Measurements from ENCODE around the gene PIAS2.

GRCh38 chr18:46830633-46831032, 86.7 kb downstream of the PIAS2 start:
- TF ChIP-seq CTCF (IDR thresholded peaks at IDR 0.05) = no peak
- no peak for TF ChIP-seq POLR2A (IDR thresholded peaks at IDR 0.05)
